ENCODE data around the gene PASK. TPM values are rescaled to one million over a fixed set of nuclear protein-coding genes. Genes with fewer than 3 reads are reported as not detected.

PASK gene
- total RNA-seq, 1 experiment from 2014 or later, result 51.6 TPM

DNA sequence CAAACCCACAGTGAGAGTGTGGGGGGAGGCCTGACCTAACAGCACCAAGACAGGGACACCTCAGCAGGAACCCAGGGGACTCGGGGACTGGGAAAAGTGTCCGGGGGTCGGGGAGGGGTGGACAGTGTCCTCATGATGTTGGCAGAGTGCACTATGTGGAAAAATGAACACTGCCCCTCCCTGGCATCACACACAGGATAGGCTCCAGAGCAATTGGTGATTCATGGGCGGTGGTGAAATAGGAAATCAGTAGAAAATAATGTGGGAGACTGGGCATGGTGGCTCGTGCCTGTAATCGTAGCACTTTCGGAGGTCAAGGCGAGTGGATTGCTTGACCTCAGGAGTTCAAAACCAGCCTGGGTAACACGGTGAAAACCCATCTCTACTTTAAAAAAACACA is 35.6 kb upstream of the PASK start:
- H3K4me1 ChIP-seq (ENCODE audit: control insufficient read depth, insufficient read depth, low read length), result no peaks in the 10 kb centered on the region; the same call in 1 of the 2 replicates
- in situ Hi-C loops (cut with HindIII; ENCODE audit: low pct_unique_long_range_greater_than_20kb, low sequenced_read_pairs), result no loop called here
- no TSS peak for BruUV-seq (replicated peaks)

DNA sequence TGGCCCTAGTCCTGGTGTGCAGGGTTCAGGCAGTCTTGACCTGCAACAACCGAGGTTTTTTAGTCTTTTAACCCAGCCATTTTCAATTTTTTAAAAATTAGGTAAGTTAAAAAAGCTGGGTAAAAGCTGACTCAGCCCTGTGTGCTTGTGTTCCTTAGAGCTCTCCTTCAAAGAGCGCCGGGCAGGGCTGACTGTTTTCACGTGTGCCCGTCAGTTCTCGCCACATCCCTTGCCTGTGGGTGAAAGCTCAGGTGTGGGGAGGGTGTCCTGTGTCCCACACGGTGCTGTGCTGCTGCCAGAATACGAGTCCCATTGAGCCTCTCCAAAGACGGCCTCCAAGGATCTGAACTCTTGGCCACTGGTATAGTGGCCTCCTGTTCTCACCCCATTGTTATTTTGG is 33.9 kb upstream of the PASK start:
- no peak overlapping the region for H3K27ac ChIP-seq (ENCODE audit: low read length)
- H3K9me3 ChIP-seq (ENCODE audit: control insufficient read depth, insufficient read depth, low read depth, low read length), result no peaks in the 10 kb centered on the region
- ATAC-seq (no peak), DNase-seq (ENCODE audit: low read depth, low spot score) (no peak)
- H3K4me1 ChIP-seq (ENCODE audit: control insufficient read depth, insufficient read depth, low read length), result no peaks in the 10 kb centered on the region; the same call in 1 of the 2 replicates
- no peak overlapping the region for H3K4me3 ChIP-seq (ENCODE audit: low read depth in 2 of 2, low read length in 2 of 2)
- BruUV-seq (replicated peaks), result no TSS peak
- POLR2A ChIA-PET, result interaction anchor here (0.6 kb wide), 1 partner anchor 27 kb away, joined by 3 read pairs; no protein-coding TSS in a partner anchor
- in situ Hi-C loops (cut with HindIII; ENCODE audit: low pct_unique_long_range_greater_than_20kb, low sequenced_read_pairs), result no loop called here
- no peaks in the 10 kb centered on the region for H3K27me3 ChIP-seq (ENCODE audit: control insufficient read depth, insufficient read depth, low read length)
- CTCF ChIA-PET, result no interaction called here
- TF ChIP-seq TCF7L2 (IDR thresholded peaks at IDR 0.05; ENCODE audit: low read depth, low read length), result no peak
- TF ChIP-seq, protein P1, sequence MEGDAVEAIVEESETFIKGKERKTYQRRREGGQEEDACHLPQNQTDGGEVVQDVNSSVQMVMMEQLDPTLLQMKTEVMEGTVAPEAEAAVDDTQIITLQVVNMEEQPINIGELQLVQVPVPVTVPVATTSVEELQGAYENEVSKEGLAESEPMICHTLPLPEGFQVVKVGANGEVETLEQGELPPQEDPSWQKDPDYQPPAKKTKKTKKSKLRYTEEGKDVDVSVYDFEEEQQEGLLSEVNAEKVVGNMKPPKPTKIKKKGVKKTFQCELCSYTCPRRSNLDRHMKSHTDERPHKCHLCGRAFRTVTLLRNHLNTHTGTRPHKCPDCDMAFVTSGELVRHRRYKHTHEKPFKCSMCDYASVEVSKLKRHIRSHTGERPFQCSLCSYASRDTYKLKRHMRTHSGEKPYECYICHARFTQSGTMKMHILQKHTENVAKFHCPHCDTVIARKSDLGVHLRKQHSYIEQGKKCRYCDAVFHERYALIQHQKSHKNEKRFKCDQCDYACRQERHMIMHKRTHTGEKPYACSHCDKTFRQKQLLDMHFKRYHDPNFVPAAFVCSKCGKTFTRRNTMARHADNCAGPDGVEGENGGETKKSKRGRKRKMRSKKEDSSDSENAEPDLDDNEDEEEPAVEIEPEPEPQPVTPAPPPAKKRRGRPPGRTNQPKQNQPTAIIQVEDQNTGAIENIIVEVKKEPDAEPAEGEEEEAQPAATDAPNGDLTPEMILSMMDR (IDR thresholded peaks at IDR 0.05), result no peak
- intact Hi-C loops (cut with micrococcal nuclease; ENCODE audit: unreplicated experiment), result no loop called here
- H3K36me3 ChIP-seq (ENCODE audit: control insufficient read depth, insufficient read depth, low read length), result no peaks in the 10 kb centered on the region

More for the DNA sequence above, 35.6 kb upstream of the PASK start:
- H3K4me3 ChIP-seq (ENCODE audit: low read depth in 2 of 2, low read length in 2 of 2), result no peak overlapping the region
- intact Hi-C loops (cut with micrococcal nuclease; ENCODE audit: unreplicated experiment), result no loop called here
- ATAC-seq (no peak), DNase-seq (ENCODE audit: low read depth, low spot score) (no peak)
- CTCF ChIA-PET, result no interaction called here
- no peak overlapping the region for H3K27ac ChIP-seq (ENCODE audit: low read length)
- TF ChIP-seq, protein P2, sequence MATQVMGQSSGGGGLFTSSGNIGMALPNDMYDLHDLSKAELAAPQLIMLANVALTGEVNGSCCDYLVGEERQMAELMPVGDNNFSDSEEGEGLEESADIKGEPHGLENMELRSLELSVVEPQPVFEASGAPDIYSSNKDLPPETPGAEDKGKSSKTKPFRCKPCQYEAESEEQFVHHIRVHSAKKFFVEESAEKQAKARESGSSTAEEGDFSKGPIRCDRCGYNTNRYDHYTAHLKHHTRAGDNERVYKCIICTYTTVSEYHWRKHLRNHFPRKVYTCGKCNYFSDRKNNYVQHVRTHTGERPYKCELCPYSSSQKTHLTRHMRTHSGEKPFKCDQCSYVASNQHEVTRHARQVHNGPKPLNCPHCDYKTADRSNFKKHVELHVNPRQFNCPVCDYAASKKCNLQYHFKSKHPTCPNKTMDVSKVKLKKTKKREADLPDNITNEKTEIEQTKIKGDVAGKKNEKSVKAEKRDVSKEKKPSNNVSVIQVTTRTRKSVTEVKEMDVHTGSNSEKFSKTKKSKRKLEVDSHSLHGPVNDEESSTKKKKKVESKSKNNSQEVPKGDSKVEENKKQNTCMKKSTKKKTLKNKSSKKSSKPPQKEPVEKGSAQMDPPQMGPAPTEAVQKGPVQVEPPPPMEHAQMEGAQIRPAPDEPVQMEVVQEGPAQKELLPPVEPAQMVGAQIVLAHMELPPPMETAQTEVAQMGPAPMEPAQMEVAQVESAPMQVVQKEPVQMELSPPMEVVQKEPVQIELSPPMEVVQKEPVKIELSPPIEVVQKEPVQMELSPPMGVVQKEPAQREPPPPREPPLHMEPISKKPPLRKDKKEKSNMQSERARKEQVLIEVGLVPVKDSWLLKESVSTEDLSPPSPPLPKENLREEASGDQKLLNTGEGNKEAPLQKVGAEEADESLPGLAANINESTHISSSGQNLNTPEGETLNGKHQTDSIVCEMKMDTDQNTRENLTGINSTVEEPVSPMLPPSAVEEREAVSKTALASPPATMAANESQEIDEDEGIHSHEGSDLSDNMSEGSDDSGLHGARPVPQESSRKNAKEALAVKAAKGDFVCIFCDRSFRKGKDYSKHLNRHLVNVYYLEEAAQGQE (IDR thresholded peaks at IDR 0.05; ENCODE audit: insufficient read depth in 1 of 2, low read depth in 2 of 2, low read length in 1 of 2), result no peak
- TF ChIP-seq TCF7L2 (IDR thresholded peaks at IDR 0.05; ENCODE audit: low read depth, low read length) (no peak), SIN3A (IDR thresholded peaks at IDR 0.05; ENCODE audit: borderline replicate concordance, insufficient read depth, low read depth, low read length) (no peak), POLR2AphosphoS5 (IDR thresholded peaks at IDR 0.05; ENCODE audit: low read depth, low read length) (no peak)
- TF ChIP-seq, protein P1 (IDR thresholded peaks at IDR 0.05), result no peak
- POLR2A ChIA-PET, result no interaction called here
- H3K9me3 ChIP-seq (ENCODE audit: control insufficient read depth, insufficient read depth, low read depth, low read length), result no peaks in the 10 kb centered on the region
- no peaks in the 10 kb centered on the region for H3K36me3 ChIP-seq (ENCODE audit: control insufficient read depth, insufficient read depth, low read length)
- no peaks in the 10 kb centered on the region for H3K27me3 ChIP-seq (ENCODE audit: control insufficient read depth, insufficient read depth, low read length)
